ENCODE measurements around the gene TCIRG1.

GRCh38 chr11:67999704-68000103 is 39.1 kb upstream of the TCIRG1 start:
- TF ChIP-seq EZH2 (IDR thresholded peaks at IDR 0.05; ENCODE audit: insufficient read depth, poor library complexity, severe bottlenecking) (no peak), EZH2phosphoT487 (IDR thresholded peaks at IDR 0.05; ENCODE audit: insufficient read depth, low read depth) (no peak)
